Heart left ventricle (tissue), 13 donors: ENCODE data around the gene RANGAP1.
A peak's percentile ranks its signal among the peaks of the same experiment; 100 is the strongest.

Experiments used
- CTCF ChIP-seq, 12 donors: fragments of 200-600 bp; sonication (generic) in 4 of 12; IDR thresholded peaks; one replicate each; pipeline versions ENCODE4 v1.5.0 to v1.8.0; 2018 to 2022; ENCODE audit warnings: antibody characterized with exemption in 12 of 12, mild to moderate bottlenecking in 5 of 12
- POLR2A ChIP-seq, 2 donors: fragments of 450-650 bp; IDR thresholded peaks; one replicate each; pipeline ENCODE4 v1.6.1; 2017; ENCODE audit warnings: antibody characterized with exemption in 2 of 2, mild to moderate bottlenecking in 2 of 2, moderate library complexity in 2 of 2
- donor health status: ischemic (EF 13 %, LVEDD 7.1; RV severe dilation, severe dysfunction).
- donor health status: DM: no; HTN: yes; CAD: no.
- donor health status: DM: no; HTN: no; CAD: no.
- donor health status: ischemic (EF 25% LVEDD 6.9; RV normal size, moderate dysfunction).
- donor health status: ischemic (EF 25% LVEDD 5.7; RV mildly dilated, moderate dysfunction).
- donor health status: ischemic (EF 35%, LVEDD 5.7; RV mildly dilated, moderate dysfunction).
- donor health status: nonischemic (EF 11% LVEDD 7.7; RV severe dilation, severe dysfunction).
- donor health status: DM: yes; HTN: yes; CAD: no.
- donor health status: PGD.
- donor health status: ischemic (EF 29% LVEDD 5.4; RV normal size, mild dysfunction).
- donor health status: nonischemic (EF 23%, LVEDD 6.1; RV moderate dilation, normal function).

GRCh38 chr22:41198027-41198580, 87.9 kb downstream of the RANGAP1 start:
- TF ChIP-seq POLR2A (IDR thresholded peaks at IDR 0.05) = no peak
- TF ChIP-seq CTCF (IDR thresholded peaks at IDR 0.05) = peak in 3 of 12 donors; percentile 21 to 26 (median 25)
